HCT116 (cell line): ENCODE results near the gene DENND1A. TPM values are rescaled to one million over a fixed set of nuclear protein-coding genes. Genes with fewer than 3 reads are reported as not detected.

ENCODE experiments used
- ATAC-seq: fragments of 200-7000 bp; cut with Tn5 transposase; 2 replicates; pipeline ENCODE4 v1.9.1; 2020; ENCODE audit warnings: mild to moderate bottlenecking, moderate library complexity
- BruUV-seq: library from RNA; stranded (reverse); fragments of 400-500 nt; replicated peaks from 2 replicates; lab custom pipeline; 2021; lab: Mats Ljungman, UMichigan
- CTCF ChIA-PET: fragments of 300-600 bp; sonication (Branson Sonifier 250); formaldehyde crosslinking; loops from one replicate; lab custom pipeline; 2021; ENCODE audit warnings: antibody characterized with exemption; lab: Charles Lee
- POLR2A ChIA-PET: fragments of 300-600, 350-600 bp; sonication (Branson Sonifier 250); formaldehyde crosslinking; loops from one replicate; lab custom pipeline; 2021; ENCODE audit warnings: antibody characterized with exemption; lab: Charles Lee
- RAD21 ChIA-PET, 2 experiments: fragments of 300-600 bp; sonication (Branson Sonifier 250); formaldehyde crosslinking; loops; one replicate each; lab custom pipeline; 2023; ENCODE audit warnings: low total read pairs in 2 of 2; ENCODE audit not compliant: uncharacterized antibody in 2 of 2, unreplicated experiment in 2 of 2, low non-redundant PET in 1 of 2; lab: Charles Lee
- DNase-seq: peaks from one replicate; pipeline ENCODE4 v3.0.0-alpha.2; 2010; ENCODE audit warnings: low read depth, low spot score
- H2AFZ ChIP-seq: fragments of 200-600 bp; shearing (Covaris generic), sonication (generic); 2 replicates; pipeline ENCODE4 v1.6.1; 2017; ENCODE audit warnings: low read depth, mixed run types, mixed read lengths, antibody characterized with exemption, low read length; ENCODE audit not compliant: poor library complexity, severe bottlenecking
- H3K27ac ChIP-seq: 2 replicates; pipeline ENCODE4 v1.5.1; 2012; ENCODE audit warnings: low read depth, low read length
- H3K27me3 ChIP-seq: fragments of 200-600 bp; sonication (generic); 2 replicates; pipeline ENCODE4 v1.6.1; 2016; ENCODE audit warnings: mixed run types, low read length, mixed read lengths; ENCODE audit not compliant: insufficient read depth
- H3K36me3 ChIP-seq, 2 experiments: fragments of 200-500 bp in 1 of 2; fragments of 200-600 bp in 1 of 2; sonication (Bioruptor generic) in 1 of 2; sonication (generic) in 1 of 2; 2 replicates each; pipeline versions ENCODE4 v1.5.1 to v1.6.1; 2014 to 2016; ENCODE audit warnings: low read length in 2 of 2, inconsistent platforms in 1 of 2, mixed read lengths in 1 of 2, mixed run types in 1 of 2; ENCODE audit not compliant: insufficient read depth in 2 of 2, control insufficient read depth in 1 of 2
- H3K4me1 ChIP-seq, 2 experiments: fragments of 200-600 bp in 1 of 2; sonication (generic) in 1 of 2; 2 replicates each; pipeline versions ENCODE4 v1.5.1 to v1.6.1; 2012 to 2017; ENCODE audit warnings: low read length in 2 of 2, inconsistent platforms in 1 of 2, mild to moderate bottlenecking in 1 of 2, mixed read lengths in 1 of 2, mixed run types in 1 of 2, moderate library complexity in 1 of 2; ENCODE audit not compliant: insufficient read depth in 2 of 2, control insufficient read depth in 1 of 2
- H3K4me2 ChIP-seq: fragments of 200-600 bp; sonication (generic); 2 replicates; pipeline ENCODE4 v1.6.1; 2017; ENCODE audit warnings: mixed run types, low read length, mixed read lengths
- H3K4me3 ChIP-seq, 2 experiments: fragments of 200-600 bp in 1 of 2; sonication (generic) in 1 of 2; replicated peaks in 1 of 2; 2 replicates each; pipeline ENCODE4 v1.5.1; 2011 to 2016; ENCODE audit warnings: low read length in 2 of 2, control low read depth in 1 of 2, low read depth in 1 of 2, mild to moderate bottlenecking in 1 of 2, mixed read lengths in 1 of 2, mixed run types in 1 of 2
- H3K79me2 ChIP-seq: fragments of 200-600 bp; sonication (generic); 2 replicates; pipeline ENCODE4 v1.6.1; 2017; ENCODE audit warnings: mild to moderate bottlenecking, mixed run types, low read length, moderate library complexity, mixed read lengths; ENCODE audit not compliant: insufficient read depth
- H3K9ac ChIP-seq: fragments of 200-600 bp; sonication (generic); 2 replicates; pipeline ENCODE4 v1.6.1; 2016; ENCODE audit warnings: low read length, mixed read lengths
- H3K9me2 ChIP-seq: fragments of 200-600 bp; sonication (generic), shearing (Covaris generic); 2 replicates; pipeline ENCODE4 v1.6.1; 2017; ENCODE audit warnings: mixed run types, mild to moderate bottlenecking, moderate library complexity; ENCODE audit not compliant: insufficient read depth
- H3K9me3 ChIP-seq, 2 experiments: fragments of 200-500 bp in 1 of 2; fragments of 200-600 bp in 1 of 2; sonication (Bioruptor generic) in 1 of 2; sonication (generic) in 1 of 2; 2 replicates each; pipeline ENCODE4 v1.6.1; 2014 to 2017; ENCODE audit warnings: low read length in 2 of 2, mixed read lengths in 2 of 2, inconsistent platforms in 1 of 2, low read depth in 1 of 2, mild to moderate bottlenecking in 1 of 2, mixed run types in 1 of 2, moderate library complexity in 1 of 2; ENCODE audit not compliant: control insufficient read depth in 1 of 2, insufficient read depth in 1 of 2
- H4K20me1 ChIP-seq: fragments of 200-600 bp; sonication (generic), shearing (Covaris generic); 2 replicates; pipeline ENCODE4 v1.6.1; 2017; ENCODE audit warnings: mixed run types, mild to moderate bottlenecking, moderate library complexity; ENCODE audit not compliant: insufficient read depth
- ATF3 ChIP-seq: IDR thresholded peaks from 2 replicates; pipeline ENCODE4 v1.6.1; 2012
- CBX3 ChIP-seq: IDR thresholded peaks from 2 replicates; pipeline ENCODE4 v1.6.1; 2012; ENCODE audit warnings: low read depth
- CEBPB ChIP-seq: IDR thresholded peaks from 2 replicates; pipeline ENCODE4 v1.6.1; 2012; ENCODE audit warnings: low read depth
- EGR1 ChIP-seq: IDR thresholded peaks from 2 replicates; pipeline ENCODE4 v1.6.1; 2012; ENCODE audit warnings: low read depth
- EZH2 ChIP-seq: fragments of 200-600 bp; sonication (generic); IDR thresholded peaks from 2 replicates; pipeline ENCODE4 v1.6.1; 2017; ENCODE audit warnings: antibody characterized with exemption, mixed run types
- EZH2phosphoT487 ChIP-seq: fragments of 200-600 bp; IDR thresholded peaks from 2 replicates; pipeline ENCODE4 v1.6.1; 2018; ENCODE audit warnings: antibody characterized with exemption, borderline replicate concordance
- FOSL1 ChIP-seq: IDR thresholded peaks from 2 replicates; pipeline ENCODE4 v1.6.1; 2012; ENCODE audit warnings: low read depth
- POLR2AphosphoS5 ChIP-seq: IDR thresholded peaks from 2 replicates; pipeline ENCODE4 v1.6.1; 2011; ENCODE audit warnings: mild to moderate bottlenecking, low read depth, low read length, moderate library complexity
- RAD21 ChIP-seq: IDR thresholded peaks from 2 replicates; pipeline ENCODE4 v1.6.1; 2012; ENCODE audit warnings: low read depth, mild to moderate bottlenecking
- REST ChIP-seq: IDR thresholded peaks from 2 replicates; pipeline ENCODE4 v1.6.1; 2012; ENCODE audit warnings: low read depth
- SIN3A ChIP-seq: IDR thresholded peaks from 2 replicates; pipeline ENCODE4 v1.6.1; 2012; ENCODE audit warnings: low read depth
- SRF ChIP-seq: IDR thresholded peaks from 2 replicates; pipeline ENCODE4 v1.6.1; 2012; ENCODE audit warnings: low read depth
- TCF7L2 ChIP-seq: IDR thresholded peaks from 2 replicates; pipeline ENCODE4 v1.7.0; 2011; ENCODE audit warnings: borderline replicate concordance, inconsistent platforms; ENCODE audit not compliant: insufficient read depth, insufficient read length; ENCODE audit errors: extremely low read depth
- ZNF274 ChIP-seq: fragments of 200-500 bp; sonication (Bioruptor generic); IDR thresholded peaks from 2 replicates; pipeline ENCODE4 v1.6.1; 2014; ENCODE audit warnings: mild to moderate bottlenecking, low read depth, low read length, inconsistent platforms
- intact Hi-C: fragments of 100-400 bp; cut with micrococcal nuclease; formaldehyde crosslinking; loops from 2 replicates; pipeline ENCODE4 v1.10.0; 2022
- total RNA-seq: library from RNA; stranded (reverse); gene quantifications from one replicate; pipeline ENCODE4 v1.2.1, GENCODE V29; 2021; ENCODE audit not compliant: unreplicated experiment

Gene DENND1A
- total RNA-seq, 1 experiment from 2014 or later = 33.0 TPM

GRCh38 chr9:123912167-123912897 is 17.6 kb downstream of the DENND1A start:
- H3K9ac ChIP-seq = no peak overlapping the region
- TF ChIP-seq EZH2phosphoT487 (no peak), ATF3 (no peak), EZH2 (no peak), POLR2AphosphoS5 (no peak), CBX3 (no peak)
- H3K9me2 ChIP-seq = no peaks in the 10 kb centered on the region
- no peaks in the 10 kb centered on the region for H3K36me3 ChIP-seq
- H3K4me2 ChIP-seq = no peak overlapping the region
- no peak overlapping the region for H3K27ac ChIP-seq
- H3K79me2 ChIP-seq = peaks cover 36% of the 10 kb centered on the region
- no peaks in the 10 kb centered on the region; the same call in 1 of the 2 replicates for H4K20me1 ChIP-seq
- RAD21 ChIA-PET = no interaction called here
- no peak overlapping the region for H3K4me3 ChIP-seq
- CTCF ChIA-PET = no interaction called here
- no peaks in the 10 kb centered on the region for H3K4me1 ChIP-seq
- H2AFZ ChIP-seq = no peak overlapping the region
- POLR2A ChIA-PET = no interaction called here
- H3K9me3 ChIP-seq = no peaks in the 10 kb centered on the region
- no peak for ATAC-seq
- BruUV-seq = no TSS peak
- intact Hi-C loops = no loop called here
- no peak for DNase-seq
- H3K27me3 ChIP-seq = no peaks in the 10 kb centered on the region

- ChIA-PET RAD21 (no interaction called here), CTCF (no interaction called here), POLR2A (no interaction called here)
- no peak for TF ChIP-seq RAD21
- TF ChIP-seq EGR1 = no peak
- TF ChIP-seq REST = no peak
- TF ChIP-seq SRF = no peak
- TF ChIP-seq SIN3A = no peak
- no peak for TF ChIP-seq EZH2phosphoT487
- TF ChIP-seq FOSL1 = no peak
- TF ChIP-seq TCF7L2 = no peak
- no peak for TF ChIP-seq CEBPB
- TF ChIP-seq ZNF274 = no peak
- Histone ChIP-seq H3K4me1 (no peaks in the 10 kb centered on the region), H3K27me3 (no peaks in the 10 kb centered on the region), H3K9ac (no peak overlapping the region), H3K9me2 (no peaks in the 10 kb centered on the region), H3K79me2 (peaks cover 31% of the 10 kb centered on the region), H3K9me3 (no peaks in the 10 kb centered on the region), H4K20me1 (no peaks in the 10 kb centered on the region), H3K36me3 (no peaks in the 10 kb centered on the region), H3K4me3 (no peak overlapping the region), H3K4me2 (no peak overlapping the region), H3K27ac (no peak overlapping the region), H2AFZ (no peak overlapping the region)
- ATAC-seq = no peak
- BruUV-seq = no TSS peak
- DNase-seq = no peak
- intact Hi-C loops = no loop called here
Observed at GRCh38 chr9:123911024-123911423, 18.9 kb downstream of the DENND1A start.
